ENCODE results near the gene ZNF609.

GRCh38 chr15:64682255-64682654, 221.9 kb downstream of the ZNF609 start:
- TF ChIP-seq MYC (IDR thresholded peaks at IDR 0.05; ENCODE audit: borderline replicate concordance, low read length) (no peak), CEBPB (IDR thresholded peaks at IDR 0.05) (no peak), RAD21 (conservative IDR thresholded peaks at IDR 0.05 in 1 of 2, IDR thresholded peaks at IDR 0.05 in 1 of 2) (no peak), REST (IDR thresholded peaks at IDR 0.05) (no peak), POLR2A (IDR thresholded peaks at IDR 0.05; ENCODE audit: low read length) (no peak), MAZ (IDR thresholded peaks at IDR 0.05; ENCODE audit: borderline replicate concordance, low read depth, low read length) (no peak)

Data from A549 (cell line).